Activated CD4-positive, alpha-beta T cell treated with anti-CD3 and anti-CD28 coated beads, Interleukin-2, Interleukin-4, amounts not matched to agents 100 ng/mL and 50 ng/mL, durations not matched to agents 16 hours and 8 hours (primary cell): ENCODE measurements around the gene AMDHD2.

Source experiments
- DNase-seq: peaks from one replicate; pipeline ENCODE4 v3.0.0-alpha.2; 2020; ENCODE audit warnings: low spot score

The AMDHD2 gene

DNA sequence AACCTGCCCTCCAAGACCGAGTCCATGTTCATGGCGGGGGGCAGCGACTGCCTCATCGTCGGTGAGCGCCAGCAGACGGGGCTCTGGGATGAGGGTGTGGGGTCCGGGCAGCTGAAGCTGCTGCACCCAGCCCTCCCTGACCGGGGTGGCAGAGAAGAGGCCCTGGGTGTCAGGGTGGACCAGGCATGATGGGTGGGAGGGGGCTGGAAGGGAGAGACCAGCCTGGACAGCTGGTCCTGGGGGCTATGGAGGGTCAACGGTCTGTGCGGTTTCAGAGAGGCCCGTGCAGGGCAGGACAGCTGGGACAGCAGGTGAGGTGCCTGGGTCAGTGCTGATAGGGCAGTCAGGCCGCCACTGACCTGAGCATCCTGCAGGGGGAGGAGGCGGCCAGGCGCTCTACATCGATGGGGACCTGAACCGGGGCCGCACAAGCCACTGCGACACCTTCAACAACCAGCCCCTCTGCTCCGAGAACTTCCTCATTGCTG, 19.7 kb upstream of the AMDHD2 start:
- no peak for DNase-seq

DNA sequence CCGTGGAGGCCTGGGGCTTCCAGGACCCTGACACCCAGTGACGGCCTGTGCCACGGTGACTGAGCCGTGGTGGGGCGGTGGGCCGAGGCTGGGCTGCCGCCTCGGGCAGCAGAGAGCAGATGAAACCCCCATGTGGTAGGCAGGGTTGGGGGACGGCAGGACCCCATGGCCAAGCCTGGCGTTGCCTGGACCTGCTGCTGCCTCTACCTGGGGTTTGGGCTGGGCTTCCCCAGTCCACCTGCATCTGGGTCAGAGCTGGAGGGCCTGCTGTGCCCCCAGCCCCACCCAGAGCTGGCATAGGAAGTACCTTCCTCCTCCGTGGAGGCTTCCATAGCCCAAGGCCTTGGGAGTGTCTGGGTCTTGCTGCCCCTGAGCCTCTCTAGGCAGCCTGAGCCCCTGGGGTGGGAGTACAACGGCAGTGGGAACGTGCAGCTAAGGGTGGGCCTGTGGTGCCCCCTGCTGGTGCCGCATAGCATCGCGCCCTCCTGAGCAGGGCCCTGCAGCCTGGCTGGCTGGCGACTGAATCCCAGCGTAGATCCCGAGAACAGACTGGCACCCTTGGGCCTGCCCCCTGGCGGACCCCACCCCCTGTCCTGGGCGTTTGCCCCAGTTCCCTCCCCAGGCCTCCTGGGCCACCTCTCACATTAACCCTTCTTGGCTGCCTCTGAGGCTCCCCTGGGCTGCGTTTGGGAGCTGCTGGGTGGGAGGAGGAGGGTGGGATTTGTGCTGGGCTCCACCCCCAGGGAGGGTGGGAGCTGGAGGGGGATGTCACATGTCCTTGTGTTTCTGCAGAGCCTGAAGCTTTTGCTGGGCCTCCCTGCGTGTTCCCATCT, 19.0 kb upstream of the AMDHD2 start:
- DNase-seq = peak; percentile 75

DNA sequence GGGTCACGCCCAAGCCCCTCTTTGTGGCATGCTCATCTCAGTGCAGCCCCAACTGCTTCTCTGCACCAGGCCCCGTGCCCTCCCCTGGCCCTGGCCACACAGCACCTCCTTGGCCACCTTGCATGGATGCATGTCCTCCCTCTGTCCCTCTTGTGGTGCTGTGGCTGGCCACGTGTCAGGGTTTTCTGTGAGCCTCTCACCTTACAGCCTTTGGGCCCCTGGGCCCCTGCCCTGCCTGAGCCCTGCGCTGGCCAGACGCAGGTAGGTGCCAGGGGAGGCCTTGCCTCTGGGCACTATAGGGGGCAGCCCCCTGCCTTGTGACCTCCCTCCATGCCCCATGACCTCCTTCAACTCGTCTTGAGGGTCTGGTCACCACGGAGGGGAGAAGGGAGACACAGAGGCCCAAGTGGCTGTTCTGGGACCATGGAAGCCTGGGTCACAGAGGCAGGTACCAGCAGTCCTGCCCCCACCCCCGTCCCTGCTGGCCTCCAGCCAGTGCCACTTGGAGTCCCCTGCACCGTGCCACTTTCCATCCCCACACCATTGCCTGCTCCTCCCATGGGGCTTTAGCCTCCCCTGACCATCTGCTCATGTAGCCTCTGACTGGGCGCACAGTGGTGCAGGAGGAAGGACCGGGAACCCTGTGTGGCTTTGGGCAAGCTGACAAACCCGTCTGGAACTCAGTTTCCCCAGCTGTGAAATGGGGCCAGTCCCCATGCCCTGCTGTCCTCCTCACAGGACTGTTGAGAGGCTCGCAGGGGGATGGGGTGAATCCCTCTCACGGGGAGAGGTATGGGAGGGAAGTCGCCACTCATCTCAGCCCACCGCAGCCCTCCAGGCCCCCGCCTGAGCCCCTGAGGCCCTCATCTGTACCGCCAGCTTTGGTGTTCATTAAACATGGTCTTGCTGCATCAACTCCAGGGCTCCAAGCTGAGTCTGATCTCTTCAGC, 17.9 kb upstream of the AMDHD2 start:
- DNase-seq = no peak

DNA sequence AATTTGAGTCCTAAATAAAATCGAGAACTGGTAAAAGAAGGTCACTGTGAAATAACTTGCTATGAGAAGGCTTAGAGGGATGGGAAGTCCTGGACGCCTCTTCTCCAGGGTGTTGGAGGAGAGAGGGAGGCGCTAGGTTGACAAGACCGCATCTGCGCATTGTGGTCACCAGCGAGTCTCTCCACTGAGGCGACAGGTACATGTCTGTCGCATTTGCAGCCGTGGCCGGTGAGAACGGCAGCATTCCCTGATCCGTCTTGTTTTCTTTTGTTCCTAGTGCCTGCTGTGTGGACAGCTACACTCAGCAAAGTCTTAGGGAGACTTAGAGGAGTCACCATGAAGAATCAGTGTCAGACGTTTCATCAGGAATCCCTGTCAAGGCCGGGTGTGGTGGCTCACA, 14.5 kb upstream of the AMDHD2 start:
- no peak for DNase-seq

DNA sequence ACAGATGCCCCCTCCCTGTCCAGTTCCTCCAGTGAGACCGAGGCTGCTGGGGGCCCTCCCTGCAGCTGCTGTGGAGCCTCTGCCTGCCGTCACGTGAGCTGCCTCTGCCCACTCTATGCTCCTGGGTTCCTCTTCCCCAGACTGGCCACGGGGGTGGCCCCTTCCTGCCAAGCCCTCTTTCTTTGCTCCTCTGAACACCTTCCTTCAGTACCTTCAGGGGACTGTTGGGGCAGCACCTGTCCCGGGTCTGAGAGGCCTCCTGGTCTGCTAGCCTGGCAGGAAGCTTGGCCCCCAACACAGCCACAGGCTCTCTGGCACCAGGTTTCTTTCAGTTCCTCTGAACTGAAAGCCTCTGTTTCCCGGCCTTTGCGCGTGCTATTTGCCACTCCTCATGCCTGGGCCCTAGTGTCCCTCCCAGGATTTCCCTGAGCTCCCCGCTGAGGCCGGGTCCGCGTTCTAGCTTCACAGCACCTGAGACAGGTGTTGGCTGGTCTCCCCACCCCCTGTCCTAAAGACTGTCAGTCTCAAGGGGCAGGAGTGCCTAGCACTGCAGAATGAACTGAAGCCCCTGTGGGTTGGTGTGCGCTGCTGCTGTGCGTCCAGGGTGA, 13.0 kb upstream of the AMDHD2 start:
- DNase-seq = no peak

DNA sequence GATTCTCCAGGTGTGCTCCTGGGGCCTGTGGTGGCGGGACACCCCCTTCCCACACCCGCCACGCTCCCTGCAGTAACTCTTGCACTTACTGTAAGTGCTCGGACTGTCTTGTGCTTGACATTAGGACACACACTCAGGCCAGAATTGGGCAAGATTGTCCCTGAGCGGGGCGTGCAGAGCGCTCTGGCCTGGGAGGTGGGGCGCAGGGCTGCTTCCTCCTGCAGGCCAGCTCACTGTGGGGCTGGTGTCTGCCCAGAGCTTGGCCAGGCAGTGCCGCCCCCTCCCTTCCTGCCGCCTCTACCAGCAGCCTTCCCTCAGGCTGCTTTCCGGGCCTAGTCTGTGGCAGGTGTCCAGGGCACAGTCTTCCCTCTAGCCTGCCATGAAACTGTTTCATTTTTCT, 12.5 kb upstream of the AMDHD2 start:
- DNase-seq = no peak

DNA sequence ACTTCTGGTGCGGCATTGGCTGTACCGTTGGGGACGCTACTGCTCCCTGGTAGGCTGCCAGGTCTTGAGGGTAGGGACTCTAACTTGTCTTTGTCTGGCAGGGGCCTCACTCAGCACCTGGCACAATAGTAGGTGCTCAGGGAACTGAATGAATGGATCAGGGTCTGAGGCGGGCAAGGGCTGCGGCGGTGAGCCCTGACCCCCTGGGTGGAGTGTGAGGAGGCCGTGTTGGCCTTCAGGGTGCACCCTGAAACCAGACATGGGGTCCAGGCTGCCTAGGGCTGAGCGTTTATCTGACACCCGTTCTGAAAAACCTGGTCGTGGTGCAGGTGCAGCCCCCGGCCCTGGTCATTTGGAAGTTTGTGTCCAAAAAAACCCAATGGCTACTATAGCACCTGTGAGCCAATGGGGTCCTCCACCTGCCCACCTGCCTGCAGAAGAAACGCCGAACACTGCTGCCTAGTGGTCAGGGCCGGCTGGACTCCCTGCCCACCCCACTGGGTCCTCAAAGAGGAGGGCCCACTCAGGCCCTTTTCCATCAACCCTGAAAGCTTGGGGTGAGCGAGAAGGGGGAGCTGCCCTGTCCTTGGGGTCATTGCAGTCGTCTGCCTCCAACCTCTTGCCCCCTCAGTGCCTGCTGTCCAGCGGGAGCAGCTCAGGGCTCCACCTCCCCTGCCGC, 11.3 kb upstream of the AMDHD2 start:
- DNase-seq = no peak

DNA sequence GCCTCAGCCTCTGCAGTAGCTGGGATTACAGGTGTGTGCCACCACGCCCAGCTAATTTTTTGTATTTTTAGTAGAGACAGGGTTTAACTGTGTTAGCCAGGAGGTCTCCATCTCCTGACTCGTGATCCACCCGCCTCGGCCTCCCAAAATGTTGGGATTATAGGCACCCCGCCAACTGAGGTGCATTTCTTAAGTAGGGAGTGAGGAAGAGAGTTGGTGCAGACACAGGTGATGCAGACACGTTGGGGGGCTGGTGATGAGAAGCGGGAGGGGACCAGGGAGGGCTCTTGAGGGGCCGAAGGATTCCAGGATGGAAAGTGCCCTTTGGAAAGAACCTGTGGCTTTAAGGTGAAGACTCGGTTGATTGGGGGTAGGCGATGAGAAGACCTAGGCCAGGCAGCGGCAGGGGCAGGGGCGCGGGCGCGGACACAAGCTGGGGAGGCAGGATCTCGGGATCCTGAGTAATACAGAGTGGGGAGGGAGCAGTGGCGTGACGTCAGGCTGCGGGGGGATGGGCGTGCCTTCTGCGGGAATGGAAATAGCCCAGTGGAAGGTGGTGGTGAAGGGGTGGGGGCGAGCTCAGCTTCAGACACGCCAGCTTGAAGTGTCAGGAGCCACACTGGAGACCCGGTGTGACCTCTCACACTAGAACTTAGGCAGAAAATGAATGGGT, 8.9 kb upstream of the AMDHD2 start:
- no peak for DNase-seq

DNA sequence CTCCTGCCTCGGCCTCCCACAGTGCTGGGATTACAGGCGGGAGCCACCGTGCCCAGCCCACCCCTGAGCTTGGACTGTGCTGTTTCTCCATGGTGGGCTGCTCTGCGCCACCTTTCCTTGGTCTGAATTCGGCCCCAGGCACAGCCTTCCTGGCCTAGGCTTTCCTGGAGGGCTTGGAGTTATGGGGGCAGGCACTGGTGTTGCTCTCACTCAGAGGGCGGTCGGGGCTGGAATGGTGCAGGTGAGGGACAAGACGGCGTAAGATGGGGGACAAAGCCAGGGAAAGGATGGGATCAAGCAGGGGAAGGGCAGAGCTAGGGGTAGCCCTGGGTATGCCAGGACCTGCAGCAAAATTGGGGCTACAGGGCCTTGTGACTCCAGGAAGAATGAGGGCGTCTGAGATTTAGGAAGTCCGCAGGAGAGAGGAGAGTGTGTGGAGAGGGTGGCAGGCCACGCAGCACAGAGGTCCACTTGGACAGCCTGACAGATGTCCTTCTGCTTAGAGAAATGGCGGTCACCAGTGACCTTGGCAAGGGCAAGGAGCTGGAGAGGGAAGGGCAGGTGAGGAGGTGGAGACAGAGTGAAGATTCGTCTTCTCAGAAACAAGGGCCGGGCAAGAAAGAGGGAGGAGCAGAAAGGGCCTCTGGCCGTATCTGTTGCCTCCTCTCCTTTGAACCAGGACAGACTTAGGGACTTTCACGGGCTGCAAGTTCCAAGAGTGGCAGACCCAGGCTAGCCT, 8.0 kb upstream of the AMDHD2 start:
- no peak for DNase-seq

DNA sequence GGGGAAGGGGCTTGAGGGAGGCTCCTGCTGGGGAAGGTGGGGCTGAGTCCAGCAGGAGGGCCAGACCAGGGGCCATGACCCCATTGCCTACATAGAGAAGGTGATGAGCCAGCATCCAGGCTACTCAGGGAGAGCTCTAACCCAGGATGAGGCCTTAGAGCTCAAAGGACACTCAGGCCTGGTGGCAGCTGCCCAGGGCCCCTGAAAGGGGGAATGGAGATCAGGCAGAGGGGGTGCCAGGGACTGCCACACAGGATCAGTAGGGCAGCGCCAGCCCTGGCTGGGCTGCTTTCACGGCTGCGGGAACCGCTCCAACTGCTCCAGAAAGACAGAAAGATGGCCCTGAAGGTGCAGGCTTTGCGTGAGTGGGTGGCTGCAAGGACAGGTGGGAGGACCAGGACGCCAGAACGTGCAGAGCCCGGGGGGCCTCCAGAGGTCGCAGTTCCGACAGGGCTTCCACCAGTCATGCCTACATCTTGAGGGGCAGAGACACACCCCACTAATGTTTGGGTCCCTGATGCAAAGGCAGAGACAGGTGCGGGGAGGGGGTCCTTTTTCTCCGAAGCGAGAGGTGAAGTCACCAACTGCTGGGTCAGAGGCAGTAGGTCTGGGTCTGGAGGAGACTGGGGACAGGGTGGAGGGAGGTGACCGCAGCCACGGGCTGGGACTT, 7.3 kb upstream of the AMDHD2 start:
- no peak for DNase-seq

DNA sequence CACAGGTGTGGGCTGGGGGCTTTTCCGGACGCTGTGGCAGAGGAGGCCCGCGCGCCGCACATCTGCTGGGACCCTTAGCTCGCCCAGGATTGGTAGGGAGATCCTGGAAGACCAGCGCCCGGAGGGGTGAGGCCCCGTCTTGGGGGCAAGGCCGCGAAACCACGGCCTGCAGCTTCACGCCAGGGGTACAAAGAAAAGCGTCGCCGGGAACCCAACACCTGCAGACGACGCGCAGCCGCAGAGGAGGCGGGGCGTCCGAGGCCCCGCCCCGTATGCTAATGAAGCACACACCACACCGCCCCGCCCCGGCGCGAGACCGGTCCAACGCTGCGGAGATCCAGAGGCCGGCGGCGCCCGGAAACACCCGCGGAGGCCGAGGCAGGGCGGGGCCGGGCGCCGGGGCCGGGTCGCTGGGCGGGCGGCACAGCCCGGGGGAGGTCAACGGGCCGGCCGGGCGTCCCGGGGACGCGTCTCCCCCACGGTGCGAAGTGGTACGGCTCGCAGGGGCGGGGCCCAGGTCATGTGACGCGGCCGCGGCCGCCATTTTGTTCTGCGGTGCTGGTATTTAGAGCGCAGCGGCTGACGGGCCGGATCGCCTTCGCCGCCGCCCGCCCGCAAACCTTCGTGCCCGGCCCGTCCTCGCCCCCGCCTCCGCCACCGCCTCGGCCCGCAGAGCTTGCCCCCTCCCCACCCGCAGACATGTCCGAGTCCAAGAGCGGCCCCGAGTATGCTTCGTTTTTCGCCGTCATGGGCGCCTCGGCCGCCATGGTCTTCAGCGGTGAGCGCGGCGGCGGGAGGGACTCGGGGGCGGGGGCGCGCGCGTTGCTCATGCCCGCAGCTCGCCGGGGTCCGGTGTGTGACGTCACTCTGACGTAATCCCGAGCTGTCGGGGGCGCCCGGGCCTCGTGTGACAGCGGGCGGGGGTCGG, 6.5 kb upstream of the AMDHD2 start, which contains the start of gene ATP6V0C:
ATP6V0C (plus strand) TSS at position 548 of the 928 bp plus-strand sequence; CDS start at position 700, 152 bp downstream.
- peak; percentile 92 for DNase-seq

DNA sequence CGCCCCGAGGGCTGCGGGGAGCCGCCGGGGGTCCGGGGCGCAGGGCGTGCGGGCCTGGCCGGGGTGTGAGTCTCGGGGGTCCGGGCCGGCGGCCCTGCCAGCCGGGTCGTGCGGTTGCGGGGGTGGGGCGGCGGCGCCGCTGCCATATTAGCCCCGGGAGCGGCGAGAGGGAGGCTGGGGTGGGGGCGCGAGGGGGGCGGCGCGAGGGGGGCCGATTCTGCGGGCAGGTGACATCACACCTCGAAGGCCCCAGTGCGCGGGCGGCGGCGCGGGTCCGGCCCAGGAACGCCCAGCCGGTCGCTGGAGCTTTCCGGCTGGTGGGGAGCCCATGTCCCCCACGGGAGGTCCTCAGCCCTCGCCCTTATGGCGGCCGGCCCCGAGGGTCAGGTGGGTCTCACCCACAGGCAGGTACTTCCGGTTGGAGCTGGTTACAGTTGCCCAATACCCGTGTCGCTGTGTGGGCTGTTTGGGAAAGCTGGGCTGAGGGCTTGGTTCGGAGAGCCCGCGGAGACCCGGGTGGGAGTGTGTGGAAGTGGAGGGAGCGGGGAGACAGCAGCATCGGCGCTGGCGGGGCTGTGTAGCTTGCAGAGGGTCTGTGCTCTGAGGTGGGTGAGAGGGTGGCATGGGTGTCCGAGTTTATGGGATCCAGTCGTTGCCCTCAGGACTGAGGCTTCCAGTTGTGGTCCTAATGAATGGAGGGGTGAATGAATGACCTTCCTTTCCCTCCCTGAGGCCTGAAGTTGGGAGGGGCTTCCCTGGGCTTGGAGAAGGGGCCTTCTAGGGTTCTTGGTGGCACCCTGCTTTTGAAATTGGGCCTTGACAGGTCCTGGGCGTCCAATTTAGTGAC, 5.6 kb upstream of the AMDHD2 start:
- no peak for DNase-seq

DNA sequence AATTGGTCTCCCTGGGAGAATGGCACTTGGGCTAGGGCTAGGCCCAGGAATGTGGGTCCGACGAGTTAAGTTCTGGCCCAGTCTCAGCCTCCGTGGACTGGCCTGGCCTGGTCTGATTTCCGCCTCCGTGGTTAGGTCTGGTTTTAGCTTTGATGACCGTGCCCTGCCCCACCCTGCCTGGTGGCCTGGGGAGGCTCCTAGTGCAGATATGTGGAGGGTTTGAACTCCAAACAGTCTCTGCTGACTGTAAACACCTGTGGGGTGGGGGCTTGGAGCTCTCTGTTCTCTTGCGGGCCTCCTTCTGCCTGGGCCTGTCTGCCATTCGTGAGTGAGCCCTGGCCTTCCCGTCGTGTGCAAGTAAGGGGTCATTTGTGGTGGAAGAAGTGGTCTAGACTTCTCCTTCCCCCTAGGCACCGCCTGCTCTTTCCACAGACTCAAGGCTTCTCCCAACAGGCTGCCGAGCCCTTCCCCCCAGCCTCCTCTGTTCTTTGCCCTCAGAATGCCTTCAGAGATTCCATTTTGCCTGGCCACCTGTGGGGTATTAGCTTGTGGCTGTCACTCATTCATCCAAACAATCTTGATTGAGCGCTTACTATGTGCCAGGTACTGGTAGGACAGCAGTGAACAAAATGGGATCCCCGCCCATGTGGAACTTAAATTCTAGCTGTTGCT, 4.9 kb upstream of the AMDHD2 start:
- DNase-seq = no peak

DNA sequence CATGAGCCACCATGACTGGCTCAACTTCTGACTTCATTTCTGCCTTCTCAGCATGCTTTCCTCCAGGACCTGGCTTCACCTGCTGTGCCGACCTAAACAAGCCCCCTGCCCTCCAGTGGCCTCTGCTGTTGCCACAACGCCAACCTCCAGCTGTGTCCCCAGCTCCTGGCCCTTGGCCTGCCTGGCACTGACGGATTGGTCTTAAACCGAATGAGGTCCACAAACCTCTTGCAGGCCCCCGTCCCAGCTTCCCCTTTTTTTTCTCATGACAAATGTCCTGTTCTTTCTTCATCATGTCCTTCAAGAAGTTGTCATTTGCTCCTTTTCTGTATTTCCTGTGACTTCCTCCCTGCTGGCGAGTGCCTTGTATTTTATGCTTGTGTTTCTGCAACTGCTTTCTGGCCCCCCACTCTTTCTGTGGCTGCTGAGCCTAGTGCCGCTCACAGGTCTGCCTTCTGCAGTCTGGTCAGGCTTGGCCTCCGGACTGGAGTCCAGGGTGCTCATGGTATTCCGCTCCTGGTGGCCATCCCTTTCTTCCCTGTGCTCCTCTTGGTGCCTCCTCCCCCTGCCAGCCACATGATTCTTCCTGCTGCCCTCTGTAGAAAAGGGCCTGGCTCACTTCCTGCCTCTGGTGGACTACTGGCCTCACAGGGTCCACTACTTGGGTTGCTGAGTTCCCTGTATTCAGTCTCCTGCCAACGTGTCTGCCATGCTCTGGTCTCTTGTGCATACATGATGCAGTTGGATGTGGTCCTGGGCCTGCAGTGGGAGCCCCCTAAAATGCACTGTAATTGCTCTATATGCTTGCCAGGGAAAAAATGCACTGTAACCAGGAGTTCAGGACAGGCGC, 3.6 kb upstream of the AMDHD2 start:
- no peak for DNase-seq

DNA sequence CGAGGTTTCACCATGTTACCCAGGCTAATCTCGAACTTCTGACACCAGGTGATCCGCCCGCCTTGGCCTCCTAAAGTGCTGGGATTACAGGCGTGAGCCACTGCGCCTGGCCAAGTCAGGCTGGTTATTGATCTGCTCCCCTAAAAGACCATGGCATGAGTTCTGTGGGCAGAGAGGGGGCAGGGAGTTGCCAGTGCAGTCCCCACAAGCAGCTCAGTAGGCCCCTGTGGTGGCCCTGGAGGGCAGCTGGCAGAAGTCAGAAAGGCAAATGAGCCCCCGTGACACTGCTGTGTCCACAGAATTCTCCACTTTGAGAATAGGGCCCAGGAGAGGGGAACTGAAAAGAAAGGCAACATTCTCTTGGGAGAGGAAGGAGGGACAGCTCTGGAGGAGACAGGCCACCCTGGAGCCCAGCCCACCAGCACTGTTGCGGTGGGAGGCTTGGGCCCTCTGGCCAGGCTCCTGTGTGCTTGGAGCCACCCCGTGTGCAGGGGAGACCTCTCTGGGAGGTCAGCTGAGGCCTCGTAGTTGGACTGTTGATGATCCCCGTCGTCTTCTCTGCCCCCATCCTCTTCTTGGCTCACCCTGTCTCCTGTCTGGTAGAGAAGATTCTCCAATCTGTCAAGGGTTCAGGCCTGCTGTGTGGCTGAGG, 2.1 kb upstream of the AMDHD2 start:
- DNase-seq = no peak
